Peyer's patch (tissue), 4 donors: Measurements from ENCODE around the gene TNIK.

Experiments used
- CTCF ChIP-seq, 6 experiments: fragments of 450-650 bp in 4 of 6; fragments of 200-600 bp in 2 of 6; sonication (generic) in 1 of 6; IDR thresholded peaks; one replicate each; pipeline ENCODE4 v1.5.1; 2017 to 2019; ENCODE audit warnings: antibody characterized with exemption in 6 of 6, mild to moderate bottlenecking in 3 of 6, moderate library complexity in 1 of 6
- POLR2A ChIP-seq, 2 donors: fragments of 450-650 bp; IDR thresholded peaks; one replicate each; pipeline ENCODE4 v1.5.1; 2017; ENCODE audit warnings: antibody characterized with exemption in 2 of 2, mild to moderate bottlenecking in 2 of 2, moderate library complexity in 2 of 2

GRCh38 chr3:171329746-171330145, 130.5 kb downstream of the TNIK start:
- no peak for TF ChIP-seq CTCF (IDR thresholded peaks at IDR 0.05)
- no peak for TF ChIP-seq POLR2A (IDR thresholded peaks at IDR 0.05)
